C1 segment of cervical spinal cord (tissue), 14 donors: ENCODE measurements around the gene RASSF3.

Source experiments
- DNase-seq, 14 donors: peaks; one replicate each; lab custom pipeline; 2025; lab: John Stamatoyannopoulos, UW

Gene RASSF3

DNA sequence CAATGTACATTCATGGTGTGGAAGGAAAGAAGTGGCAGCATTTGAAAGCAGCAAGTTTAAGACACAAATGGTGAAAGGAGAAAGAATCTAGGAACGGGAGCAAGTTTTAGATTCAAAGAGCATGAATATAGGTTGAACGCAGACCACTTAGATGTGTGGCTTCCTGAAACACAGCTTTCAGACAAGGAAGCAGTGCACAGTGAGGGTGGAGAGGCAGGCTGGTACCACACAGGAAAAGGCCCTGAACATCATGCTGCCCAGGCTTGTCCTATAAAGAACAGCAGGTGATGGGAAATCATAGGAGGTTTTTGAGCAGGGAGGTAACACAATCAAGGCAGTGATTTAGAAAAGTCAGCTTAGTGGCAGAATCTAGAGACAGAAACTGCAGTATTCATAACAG is 113.3 kb downstream of the RASSF3 start:
- no peak for DNase-seq

DNA sequence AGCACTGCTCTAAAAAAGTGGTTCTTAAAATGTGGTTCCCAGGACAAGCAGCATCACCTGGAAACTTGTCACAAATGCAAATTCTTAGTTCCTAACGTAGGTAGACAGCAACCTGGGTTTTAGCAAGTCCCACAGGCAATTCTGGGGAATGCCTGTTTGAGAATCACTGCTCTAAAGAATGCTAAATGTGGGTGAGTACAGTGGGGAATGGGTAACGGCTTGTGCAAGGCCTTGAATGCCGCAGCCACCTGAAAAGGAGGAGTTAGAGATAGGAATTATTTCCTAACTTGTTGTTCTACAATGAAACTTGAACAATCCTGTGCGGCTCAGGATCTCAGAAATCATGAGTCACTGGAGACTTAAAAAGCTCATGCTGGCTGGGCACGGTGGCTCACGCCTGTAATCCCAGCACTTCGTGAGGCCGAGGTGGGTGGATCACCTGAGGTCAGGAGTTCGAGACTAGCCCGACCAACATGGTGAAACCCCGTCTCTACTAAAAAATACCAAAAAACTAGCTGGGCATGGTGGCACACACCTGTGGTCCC is 114.0 kb downstream of the RASSF3 start:
- DNase-seq, result no peak

DNA sequence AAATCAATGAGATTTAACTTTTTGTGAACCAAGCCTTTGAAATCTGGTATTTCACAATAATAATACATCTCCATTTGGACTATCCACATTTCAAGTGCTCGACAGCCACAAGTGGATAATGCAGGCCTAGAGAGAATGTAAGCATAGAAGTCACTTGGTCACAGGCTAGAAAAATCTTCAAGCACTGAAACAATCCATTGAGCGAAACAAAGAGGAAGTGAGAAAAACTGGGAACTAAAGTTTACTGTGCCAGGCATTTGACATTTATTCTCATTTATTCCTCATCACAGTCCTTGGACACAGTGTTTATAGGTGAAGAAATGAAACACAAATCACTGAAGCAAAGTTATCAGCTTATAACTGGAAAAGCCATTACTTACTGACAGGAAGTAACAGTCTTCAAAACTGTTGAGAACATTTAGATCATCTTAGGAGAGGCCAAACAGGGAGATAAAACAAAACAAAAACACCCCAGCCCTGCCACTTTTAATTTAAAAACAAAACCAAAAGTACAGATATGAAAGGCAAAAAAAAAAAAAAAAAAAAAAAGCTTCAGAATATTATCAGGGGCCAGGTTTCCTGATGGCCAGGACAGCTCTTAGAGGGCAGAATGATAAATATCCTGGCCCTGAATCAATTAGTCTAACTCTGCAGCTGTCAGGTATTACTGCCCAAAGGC is 119.8 kb downstream of the RASSF3 start:
- DNase-seq, result no peak

DNA sequence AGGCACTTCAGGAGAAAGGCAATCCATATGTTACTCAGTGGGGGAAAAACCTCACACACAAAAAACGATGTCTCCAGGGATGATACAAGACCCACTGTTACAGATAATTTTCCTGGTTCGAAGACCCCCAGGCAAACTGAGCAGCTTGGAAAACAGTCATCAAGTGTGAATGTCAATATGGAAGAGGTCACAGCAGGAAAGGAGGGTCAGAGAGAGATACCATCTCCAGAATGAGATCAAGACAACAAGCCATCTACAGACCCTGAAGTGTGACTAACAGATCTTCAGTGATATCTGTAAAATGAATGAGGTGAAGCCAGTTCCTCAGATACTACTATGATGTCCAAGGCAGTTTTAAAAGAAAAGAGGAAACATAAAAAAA is 120.3 kb downstream of the RASSF3 start:
- DNase-seq, result no peak

DNA sequence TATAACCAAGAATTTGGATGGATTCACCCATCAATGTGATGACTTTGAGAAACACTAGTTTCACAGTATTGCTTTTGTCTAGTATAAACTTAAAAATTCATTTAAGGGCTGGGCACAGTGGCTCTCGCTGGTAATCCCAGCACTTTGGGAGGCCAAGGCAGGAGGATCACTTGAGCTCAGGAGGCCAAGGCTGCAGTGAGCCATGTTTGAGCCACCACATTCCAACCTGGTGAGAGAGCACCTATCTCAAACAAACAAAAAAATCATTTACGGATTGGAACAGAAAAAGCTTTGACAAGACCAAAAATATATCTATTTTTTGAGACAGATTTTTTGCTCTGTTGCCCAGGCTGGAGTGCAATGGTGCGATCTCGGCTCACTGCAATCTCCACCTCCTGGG is 121.4 kb downstream of the RASSF3 start:
- no peak for DNase-seq

DNA sequence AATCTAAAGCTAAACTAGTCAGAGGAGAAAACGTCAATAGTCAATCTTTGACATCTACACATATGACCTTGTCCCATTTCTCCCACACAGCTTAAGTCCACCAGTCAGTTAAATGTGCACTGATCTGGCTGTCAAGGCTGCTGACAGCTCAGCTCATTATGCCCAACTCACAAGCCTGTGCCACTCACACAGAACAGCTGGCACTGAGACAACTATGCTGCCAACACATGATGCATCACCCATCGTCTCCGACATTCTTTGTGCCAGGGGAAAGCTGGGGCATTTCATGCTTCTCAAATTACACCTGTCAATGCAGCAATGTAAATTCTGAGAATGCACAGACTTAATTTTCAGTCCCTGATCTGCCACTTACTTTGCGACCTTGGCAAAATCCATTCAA is 123.6 kb downstream of the RASSF3 start:
- DNase-seq, result peak in 6 of 14 donors; percentile 1 to 44 (median 4)

DNA sequence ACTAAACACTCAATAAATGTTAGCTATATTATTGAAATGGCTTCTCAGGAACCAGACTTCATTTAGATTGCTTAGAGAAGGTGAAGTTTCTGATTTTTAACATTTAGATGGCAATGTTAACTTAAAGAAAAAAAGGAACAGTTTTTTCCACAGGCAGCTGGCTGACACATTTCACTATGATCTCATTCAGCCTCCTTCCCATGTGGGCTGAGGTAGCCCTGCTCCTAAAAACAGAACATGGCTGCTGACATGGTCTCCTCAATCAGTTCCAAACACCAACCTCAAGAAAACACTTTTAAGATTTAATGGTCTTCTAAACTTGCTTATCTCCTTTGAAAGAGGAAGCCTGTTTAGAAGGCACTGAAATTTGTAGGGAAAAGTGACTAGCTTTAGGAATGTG is 125.1 kb downstream of the RASSF3 start:
- no peak for DNase-seq

DNA sequence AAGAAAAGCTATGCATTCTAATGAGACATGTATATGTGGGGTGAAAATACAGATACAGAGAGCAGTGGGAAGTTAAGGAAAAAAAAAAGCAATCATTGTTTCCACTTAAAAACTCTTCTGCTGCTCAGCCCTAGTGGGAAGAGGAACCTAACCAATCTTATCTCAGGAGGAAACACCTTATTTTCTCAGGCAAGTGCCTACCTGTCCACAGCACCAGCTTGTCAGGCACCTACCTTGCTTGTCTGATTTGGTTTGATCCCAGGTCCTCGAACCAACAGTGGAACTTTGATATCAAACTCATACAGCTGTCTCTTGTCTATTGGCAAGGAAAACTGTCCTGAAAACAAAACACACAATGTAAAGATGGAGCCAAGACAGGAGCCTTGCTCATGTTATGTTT is 126.5 kb downstream of the RASSF3 start:
- no peak for DNase-seq

DNA sequence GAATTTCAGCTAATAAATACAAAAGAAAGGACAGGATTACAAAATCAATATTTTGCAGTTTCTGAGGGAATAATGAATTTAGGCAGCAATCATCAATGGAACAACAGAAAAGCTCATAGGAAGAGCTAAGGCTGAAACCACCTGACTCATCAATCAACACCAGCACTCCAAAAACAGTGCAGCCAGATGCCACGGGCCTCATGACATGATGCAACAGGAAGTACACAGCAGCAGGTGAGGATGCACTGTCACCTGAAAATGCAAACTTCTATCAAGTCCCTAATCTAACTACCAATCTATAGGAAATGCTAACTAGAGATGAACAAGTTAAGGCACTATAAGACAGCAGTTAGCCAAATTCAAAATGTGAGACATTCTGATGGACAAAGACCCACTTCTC is 127.2 kb downstream of the RASSF3 start:
- no peak for DNase-seq

DNA sequence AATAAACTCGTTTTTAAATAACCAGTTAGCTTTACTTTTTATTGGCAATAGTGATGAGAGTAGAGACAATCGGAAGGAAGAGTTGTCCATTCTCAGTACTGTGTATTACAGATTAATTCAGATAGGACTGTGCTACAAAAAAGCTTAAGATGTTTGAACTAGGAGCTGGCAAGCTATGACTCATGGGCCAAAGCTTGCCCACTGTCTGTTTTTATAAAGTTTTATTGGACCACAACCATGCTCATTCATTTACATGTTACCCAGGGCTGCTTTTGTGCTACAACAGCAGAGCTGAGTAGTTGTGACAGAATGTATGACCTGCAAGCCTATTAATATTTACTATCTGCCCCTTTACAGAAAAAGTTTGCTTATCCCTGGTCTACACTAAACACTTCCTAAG is 129.5 kb downstream of the RASSF3 start:
- DNase-seq, result no peak

DNA sequence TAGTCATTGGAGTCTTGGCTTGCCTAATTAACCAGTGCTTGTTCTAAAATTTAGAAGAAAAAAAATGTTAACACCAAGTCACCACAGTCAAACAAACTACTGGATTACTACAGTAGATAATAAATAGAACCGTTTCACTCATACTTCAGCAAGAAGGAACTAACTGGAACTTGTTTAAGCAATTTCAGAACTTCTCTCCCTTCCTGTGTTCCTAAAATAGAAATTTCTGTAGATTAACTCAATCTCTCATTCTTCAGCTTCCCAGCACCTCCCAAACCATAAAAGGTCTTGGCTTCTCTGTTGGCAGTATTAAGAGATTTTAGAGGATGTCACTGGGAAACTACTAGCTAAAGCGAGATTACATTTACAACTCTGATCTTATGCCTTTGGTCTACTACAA is 130.4 kb downstream of the RASSF3 start:
- no peak for DNase-seq

DNA sequence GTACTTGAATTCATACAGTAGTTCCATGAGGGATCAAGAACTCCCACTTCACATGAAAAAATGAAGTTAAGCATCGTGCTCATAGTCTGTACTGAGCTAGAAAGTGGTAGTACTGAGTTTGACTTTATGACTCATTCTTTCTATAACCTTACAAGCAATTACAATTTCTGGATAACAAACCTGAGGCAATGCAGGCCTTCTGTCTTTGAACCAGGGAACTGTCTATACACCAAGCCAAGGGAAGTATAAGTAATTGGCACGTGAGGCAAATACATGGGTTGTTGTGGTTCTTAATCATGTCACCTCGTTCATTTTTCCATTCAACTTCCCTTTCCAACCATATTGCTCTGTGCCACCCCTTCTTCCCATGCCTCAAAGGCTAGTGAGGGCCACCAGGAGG is 132.1 kb downstream of the RASSF3 start:
- DNase-seq, result no peak

DNA sequence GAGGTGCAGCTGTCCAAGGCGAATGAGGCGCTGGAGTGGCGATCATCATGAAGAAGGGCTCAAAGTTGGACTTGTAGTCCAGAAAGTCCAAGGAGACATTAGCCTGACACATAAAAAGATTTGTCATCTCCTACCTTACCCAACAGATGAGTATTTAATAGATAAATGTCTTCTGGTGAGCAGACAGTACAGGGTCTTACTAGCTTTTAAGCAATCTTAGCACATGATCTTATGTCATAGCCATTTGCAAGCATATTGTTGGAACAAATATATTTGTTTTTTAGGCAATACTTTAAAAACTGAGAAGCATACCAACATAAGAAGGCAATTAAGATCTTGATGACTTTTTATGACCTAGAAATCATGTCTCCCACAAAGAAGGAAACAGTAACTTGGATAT is 132.9 kb downstream of the RASSF3 start:
- DNase-seq, result no peak

DNA sequence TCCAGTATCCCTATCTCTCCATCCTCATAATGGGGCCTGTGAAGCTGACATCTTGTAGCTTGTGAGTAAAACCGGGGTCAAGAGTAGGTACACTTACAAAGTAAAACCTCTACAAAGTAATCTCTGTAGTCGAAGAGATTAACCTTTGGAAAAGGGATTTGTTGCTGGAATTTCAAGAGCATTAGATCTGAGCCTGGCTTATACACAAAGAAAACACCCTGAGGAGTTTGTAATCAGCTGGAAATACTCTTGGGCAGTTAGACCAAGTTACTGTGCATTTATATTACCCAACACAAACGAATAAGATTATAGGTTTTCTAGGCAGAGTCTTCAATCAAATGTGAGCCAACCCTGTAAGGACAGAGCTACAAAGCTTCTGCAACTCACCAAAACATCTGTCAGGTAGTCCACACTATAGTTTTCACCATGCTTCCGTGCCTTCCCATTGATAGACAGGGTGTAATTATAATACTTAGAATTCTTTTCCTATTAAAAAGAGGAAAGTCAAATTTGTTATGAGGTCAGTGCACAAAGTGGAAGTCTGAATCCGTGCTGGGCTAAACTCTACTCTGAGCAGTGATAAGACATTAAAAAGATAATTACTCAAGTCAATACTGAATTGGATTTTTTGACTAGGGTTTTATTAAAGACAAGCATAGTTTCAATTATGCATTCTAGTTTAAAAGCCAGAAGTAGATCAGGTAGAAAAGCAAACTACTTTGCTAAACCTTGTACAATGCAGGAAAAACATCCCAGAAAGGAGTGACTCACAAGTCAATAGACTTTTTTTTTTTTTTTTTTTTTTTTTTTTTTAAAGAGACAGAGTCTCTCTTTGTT is 134.3 kb downstream of the RASSF3 start:
- DNase-seq, result no peak

DNA sequence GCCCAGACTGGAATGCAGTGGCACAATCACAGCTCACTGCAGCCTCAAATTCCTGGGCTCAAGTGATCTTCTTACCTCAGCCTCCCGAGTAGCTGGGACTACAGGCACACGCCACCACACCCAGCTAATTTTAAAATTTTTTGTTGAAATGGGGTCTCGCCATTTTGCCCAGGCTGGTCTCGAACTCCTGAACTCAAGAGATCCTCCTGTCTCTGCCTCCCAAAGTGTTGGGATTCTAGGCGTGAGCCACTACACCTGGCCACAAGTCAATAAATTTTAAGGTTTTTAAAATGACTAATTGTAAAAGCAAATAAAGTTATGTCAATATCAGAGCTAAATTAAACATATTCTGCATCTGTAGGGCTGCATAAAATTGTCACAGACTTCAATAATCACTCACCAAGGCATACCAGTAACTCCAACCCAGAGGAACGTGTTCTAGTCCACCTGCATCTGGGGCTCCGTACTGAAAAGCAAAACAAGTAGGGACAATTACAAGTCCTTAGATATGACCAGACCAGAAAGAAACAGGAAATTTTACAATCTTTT is 135.0 kb downstream of the RASSF3 start:
- no peak for DNase-seq

DNA sequence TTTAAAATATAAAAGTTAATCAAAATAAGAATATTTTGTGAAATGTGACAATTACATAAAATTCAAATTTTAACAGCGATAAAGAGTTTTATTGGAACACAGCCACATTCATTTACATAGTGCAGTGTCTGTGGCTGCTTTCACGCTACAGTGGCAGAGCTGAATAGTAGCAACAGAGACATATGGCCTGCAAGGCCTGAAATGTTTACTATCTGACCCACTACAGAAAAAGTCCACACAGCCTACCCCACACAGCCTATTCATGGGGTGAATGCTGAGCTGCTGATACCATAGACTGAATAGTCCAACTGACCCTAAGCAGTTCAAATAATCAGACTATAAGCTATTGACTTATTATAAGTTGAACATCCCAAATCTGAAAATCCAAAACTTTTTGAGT is 135.7 kb downstream of the RASSF3 start:
- no peak for DNase-seq

DNA sequence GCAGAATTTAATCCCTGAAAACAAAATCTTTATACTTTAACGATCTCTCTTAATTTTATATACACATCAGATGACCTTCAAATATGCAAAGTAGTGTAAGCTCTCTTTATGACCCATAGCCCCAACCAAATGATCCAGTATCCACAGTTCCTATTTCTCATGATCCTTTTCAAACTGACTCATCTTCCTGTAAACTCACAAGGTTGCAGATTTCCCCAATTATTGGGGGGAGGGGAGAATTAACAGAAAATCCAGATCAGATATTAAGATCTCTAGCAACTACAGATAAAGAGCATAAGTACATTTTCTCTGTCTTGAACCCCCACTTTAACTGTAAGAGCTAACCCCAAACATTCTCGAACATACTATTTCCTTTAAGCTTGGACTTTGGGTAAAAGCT is 136.4 kb downstream of the RASSF3 start:
- no peak for DNase-seq
